ENCODE measurements around the gene AGAP2.

- no peak for TF ChIP-seq CTCF (conservative IDR thresholded peaks at IDR 0.05; ENCODE audit: low read length)
- no peak for TF ChIP-seq EZH2phosphoT487 (IDR thresholded peaks at IDR 0.05; ENCODE audit: borderline replicate concordance)
These were observed 25.3 kb downstream of the AGAP2 start for GRCh38 chr12:57713209-57713608.

Data from Loucy (cell line).